HG03039 (cell line): ENCODE measurements around the gene FBXL19.

ENCODE experiments used
- ATAC-seq: cut with Tn5 transposase; IDR thresholded peaks from one replicate; pipeline ENCODE4 v1.9.1; 2021; ENCODE audit warnings: mild to moderate bottlenecking, moderate library complexity; ENCODE audit not compliant: unreplicated experiment

The FBXL19 gene

GRCh38 chr16:30961384-30961783 is 38.0 kb downstream of the FBXL19 start:
- ATAC-seq = no peak

DNA sequence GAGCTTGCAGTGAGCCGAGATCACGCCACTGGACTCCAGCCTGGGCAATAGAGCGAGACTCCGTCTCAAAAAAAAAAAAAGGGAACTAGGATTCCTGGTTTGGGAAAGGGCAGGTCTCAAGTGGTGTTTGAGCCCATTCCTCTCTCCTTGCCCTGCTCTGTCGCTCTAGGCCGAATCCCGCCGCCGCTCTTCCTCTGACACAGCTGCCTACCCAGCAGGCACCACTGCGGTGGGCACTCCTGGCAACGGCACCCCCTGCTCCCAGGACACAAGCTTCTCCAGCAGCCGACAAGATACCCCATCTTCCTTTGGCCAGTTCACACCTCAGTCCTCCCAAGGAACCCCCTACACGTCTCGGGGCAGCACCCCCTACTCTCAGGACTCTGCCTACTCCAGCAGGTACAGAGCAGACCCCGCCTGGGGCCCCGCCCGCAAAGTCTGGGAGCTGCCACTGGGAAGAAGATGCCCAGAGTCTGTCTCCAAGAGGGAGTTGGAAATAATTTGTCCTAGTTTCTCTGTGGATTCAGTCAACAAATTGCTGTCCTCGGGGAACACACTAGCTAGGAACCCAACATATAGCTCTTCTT is 40.6 kb downstream of the FBXL19 start:
- ATAC-seq = no peak

DNA sequence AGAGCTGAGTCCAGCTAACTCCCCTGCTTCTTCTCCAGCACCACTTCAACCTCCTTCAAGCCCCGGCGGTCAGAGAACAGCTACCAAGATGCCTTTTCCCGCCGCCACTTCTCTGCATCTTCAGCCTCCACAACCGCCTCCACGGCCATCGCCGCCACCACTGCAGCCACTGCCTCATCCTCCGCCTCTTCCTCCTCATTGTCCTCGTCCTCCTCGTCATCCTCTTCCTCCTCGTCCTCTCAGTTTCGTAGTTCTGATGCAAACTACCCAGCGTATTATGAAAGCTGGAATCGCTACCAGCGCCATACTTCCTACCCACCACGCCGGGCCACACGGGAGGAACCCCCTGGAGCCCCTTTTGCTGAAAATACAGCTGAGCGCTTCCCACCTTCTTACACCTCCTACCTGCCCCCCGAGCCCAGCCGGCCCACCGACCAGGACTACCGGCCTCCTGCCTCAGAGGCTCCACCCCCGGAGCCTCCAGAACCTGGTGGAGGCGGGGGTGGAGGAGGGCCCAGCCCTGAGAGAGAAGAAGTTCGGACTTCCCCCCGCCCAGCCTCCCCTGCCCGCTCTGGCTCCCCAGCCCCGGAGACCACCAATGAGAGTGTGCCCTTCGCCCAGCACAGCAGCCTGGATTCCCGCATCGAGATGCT is 41.3 kb downstream of the FBXL19 start:
- no peak for ATAC-seq

GRCh38 chr16:30965436-30965835 is 42.1 kb downstream of the FBXL19 start:
- ATAC-seq = no peak

GRCh38 chr16:30966033-30966619 is 42.8 kb downstream of the FBXL19 start:
- ATAC-seq = no peak

DNA sequence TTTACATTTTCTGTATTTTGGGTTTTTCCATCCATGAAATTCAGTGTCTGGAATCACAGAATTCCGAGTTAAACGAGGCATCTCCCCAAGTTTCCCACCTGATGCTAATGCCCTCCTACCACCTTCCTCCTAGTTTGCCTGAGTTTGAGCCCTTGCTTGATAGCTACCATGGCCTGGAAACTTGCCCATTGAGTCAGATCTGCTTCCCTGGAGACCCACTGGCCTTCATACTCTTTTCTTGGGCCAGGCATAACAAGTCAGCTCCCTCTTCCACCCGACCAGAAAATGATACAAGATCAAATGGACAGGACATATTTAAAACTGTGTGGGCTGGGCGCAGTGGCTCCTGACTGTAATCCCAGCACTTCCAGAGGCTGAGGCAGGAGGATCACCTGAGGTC is 44.4 kb downstream of the FBXL19 start:
- ATAC-seq = no peak

DNA sequence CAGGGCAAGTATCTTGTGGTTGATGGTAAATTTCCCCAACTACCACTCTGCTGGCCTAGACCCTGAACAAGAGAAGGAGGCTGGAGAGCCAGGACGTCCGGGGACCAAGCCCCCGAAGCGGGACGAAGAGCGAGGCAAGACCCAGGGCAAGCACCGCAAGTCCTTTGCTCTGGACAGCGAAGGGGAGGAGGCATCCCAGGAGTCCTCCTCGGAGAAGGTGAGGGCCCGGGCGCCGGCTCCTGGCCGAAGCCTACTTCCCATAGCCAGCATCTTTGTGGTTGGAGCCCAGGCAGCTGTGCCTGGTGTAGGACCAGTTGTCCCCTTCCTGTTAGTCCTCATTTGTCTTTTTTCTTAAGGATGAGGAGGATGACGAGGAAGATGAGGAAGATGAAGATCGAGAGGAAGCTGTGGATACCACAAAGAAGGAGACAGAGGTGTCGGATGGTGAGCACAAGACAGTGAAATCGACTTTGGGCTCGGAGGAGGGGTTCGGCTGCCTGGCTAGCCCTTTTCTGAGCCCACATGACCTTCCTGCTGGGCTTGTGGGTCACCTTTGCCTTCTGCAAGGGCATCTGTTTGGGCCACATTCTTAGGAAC is 46.0 kb downstream of the FBXL19 start:
- ATAC-seq = no peak

DNA sequence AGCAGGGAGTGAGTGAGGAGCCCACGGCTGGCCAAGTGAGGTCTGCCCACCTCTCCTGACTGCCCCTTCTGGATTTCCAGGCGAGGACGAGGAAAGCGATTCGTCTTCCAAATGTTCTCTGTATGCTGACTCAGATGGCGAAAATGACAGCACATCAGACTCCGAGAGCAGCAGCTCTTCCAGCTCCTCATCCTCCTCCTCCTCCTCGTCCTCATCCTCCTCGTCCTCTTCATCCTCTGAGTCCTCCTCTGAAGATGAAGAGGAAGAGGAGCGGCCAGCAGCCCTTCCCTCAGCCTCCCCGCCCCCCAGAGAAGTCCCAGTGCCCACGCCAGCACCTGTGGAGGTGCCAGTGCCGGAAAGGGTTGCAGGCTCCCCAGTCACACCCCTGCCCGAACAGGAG is 47.9 kb downstream of the FBXL19 start:
- no peak for ATAC-seq

DNA sequence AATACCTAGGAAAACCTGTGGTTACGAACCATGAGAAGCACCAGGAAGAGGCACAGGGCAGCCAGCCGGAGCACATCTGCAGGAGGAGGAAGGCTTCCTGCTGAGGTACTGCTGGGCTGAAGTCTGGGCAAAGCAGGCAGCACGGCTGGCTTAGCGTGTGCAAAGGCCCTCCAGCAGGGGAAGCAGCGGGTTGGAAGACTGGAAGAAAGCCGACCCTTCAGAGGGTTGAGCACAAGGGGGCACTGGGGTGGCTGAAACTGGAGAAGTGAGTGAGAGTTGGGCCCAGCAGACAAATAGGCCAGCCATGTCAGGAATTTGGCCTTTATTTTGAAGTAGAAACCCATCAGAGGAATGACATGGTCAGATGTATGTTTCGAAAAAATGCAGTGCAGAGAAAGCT is 49.5 kb downstream of the FBXL19 start:
- ATAC-seq = no peak

GRCh38 chr16:30974348-30974747 is 51.0 kb downstream of the FBXL19 start:
- ATAC-seq = no peak

DNA sequence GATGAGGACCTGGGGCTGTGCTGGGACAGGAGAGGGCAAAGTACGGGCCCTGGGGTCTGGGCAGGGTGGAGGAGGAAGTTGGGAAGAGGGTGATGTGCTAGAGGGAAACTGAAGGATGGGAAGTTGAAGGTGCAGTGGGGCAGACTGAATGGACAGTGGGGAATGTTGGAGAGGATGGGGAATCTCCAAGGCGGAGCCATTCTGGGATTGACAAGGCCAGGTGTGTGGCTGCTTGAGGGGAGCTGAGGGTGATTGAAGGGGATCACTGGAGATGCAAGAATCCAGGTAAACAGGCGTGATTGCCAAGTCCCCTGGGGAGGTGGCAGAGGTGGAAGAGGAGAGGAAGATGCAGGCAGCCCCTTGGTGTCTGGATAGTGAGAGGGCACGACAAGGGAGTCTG is 53.1 kb downstream of the FBXL19 start:
- no peak for ATAC-seq

- ATAC-seq = no peak
Observed at GRCh38 chr16:30977502-30977901, 54.1 kb downstream of the FBXL19 start.

DNA sequence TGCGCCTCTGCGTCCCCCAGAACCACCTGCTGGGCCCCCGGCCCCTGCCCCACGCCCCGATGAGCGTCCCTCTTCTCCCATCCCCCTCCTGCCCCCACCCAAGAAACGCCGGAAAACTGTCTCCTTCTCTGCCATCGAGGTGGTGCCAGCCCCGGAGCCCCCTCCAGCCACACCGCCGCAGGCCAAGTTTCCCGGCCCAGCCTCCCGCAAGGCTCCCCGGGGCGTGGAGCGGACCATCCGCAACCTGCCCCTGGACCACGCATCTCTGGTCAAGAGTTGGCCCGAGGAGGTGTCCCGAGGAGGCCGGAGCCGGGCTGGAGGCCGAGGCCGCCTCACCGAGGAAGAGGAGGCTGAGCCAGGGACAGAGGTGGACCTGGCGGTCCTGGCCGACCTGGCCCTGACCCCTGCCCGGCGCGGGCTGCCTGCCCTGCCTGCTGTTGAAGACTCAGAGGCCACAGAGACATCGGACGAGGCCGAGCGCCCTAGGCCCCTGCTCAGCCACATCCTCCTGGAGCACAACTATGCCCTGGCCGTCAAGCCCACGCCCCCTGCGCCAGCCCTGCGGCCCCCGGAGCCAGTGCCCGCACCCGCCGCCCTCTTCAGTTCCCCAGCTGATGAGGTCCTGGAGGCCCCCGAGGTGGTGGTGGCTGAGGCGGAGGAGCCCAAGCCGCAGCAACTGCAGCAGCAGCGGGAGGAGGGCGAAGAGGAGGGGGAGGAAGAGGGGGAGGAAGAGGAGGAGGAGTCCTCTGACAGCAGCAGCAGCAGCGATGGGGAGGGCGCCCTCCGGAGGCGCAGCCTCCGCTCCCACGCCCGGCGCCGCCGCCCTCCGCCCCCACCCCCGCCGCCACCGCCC is 56.0 kb downstream of the FBXL19 start:
- no peak for ATAC-seq

DNA sequence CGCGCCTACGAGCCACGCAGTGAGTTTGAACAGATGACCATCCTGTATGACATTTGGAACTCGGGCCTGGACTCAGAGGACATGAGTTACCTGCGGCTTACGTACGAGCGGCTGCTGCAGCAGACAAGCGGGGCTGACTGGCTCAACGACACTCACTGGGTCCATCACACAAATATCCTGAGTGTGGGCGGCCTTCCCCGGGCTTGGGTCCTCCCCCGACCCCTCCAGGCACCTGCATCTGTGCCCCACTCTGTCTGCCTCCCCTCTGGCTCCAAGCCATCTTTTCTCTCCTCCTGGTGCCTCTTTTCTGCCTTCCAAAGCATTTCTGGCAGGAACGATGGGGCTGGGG is 56.6 kb downstream of the FBXL19 start:
- ATAC-seq = no peak

GRCh38 chr16:30980434-30980833 is 57.1 kb downstream of the FBXL19 start:
- no peak for ATAC-seq

DNA sequence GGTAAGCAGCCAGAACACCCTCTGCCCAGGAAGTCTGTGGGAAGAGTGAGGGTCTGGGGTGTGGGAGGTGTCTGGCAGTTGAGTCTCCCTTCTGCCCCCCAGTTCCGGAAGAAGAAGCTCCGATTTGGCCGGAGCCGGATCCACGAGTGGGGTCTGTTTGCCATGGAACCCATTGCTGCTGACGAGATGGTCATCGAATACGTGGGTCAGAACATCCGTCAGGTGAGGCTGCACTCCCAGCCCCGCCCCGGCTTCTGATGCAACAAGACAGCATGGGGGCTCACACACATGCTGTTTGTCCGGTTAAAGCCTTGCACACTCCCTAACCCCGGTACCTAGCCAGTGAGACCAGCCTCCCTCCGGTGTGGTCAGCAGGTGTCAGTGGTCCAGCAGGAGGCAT is 57.6 kb downstream of the FBXL19 start:
- no peak for ATAC-seq

DNA sequence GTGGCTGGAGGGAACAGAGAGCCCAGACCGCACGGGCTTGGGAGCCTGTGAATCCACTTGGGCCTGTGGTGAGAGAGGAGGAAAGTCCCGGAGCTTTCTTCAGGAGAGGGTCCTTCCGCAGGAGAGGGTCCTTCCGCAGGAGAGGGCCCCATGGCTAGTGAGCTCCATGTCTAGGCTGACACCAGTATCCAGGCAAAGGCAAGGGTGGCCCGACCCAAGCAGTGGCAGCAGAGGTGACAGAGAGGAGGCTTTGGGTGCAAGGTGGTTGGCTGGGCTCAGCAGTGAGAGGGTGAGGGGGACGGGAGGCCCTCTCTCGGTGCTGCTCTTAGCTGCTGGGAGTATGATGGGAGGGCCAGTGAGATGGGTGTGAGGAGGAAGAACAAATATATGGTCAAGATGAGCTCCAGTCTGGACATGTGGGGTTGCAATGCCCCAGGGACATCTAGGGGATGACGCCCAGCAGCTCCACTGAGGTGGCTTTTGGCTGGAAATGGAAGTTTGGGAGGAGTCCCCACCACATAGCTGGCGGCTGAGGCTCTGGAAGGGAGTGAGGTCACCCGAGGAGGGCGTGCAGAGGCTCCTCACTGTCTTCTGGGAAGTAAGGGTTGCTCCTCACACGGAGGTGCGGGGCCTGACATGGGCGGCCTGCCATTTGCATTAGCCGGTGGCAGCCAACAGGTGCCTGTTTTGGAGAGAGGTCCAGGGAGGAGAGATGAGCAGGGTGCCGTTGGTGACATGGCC is 59.3 kb downstream of the FBXL19 start:
- ATAC-seq = no peak

GRCh38 chr16:30983289-30983889 is 60.0 kb downstream of the FBXL19 start:
- ATAC-seq = no peak

GRCh38 chr16:30983898-30984610 is 60.7 kb downstream of the FBXL19 start:
- no peak for ATAC-seq
